Activated gamma-delta T cell (primary cell): ENCODE measurements around the gene RPL13.

ENCODE experiments used
- DNase-seq: peaks from one replicate; lab custom pipeline; 2025; lab: John Stamatoyannopoulos, UW

Gene RPL13

GRCh38 chr16:89599451-89599858 lies 39.0 kb downstream of the RPL13 start:
- no peak for DNase-seq

GRCh38 chr16:89599902-89600301 lies 39.4 kb downstream of the RPL13 start:
- no peak for DNase-seq

GRCh38 chr16:89600427-89600826 lies 39.9 kb downstream of the RPL13 start:
- no peak for DNase-seq

- DNase-seq = no peak
Observed at GRCh38 chr16:89600956-89601355, 40.5 kb downstream of the RPL13 start.

GRCh38 chr16:89601906-89602272 lies 41.4 kb downstream of the RPL13 start:
- DNase-seq = no peak

GRCh38 chr16:89602273-89602951 lies 41.9 kb downstream of the RPL13 start:
- peak; percentile 33 for DNase-seq

GRCh38 chr16:89602952-89603590 lies 42.6 kb downstream of the RPL13 start:
- no peak for DNase-seq

- no peak for DNase-seq
Observed at GRCh38 chr16:89604764-89605163, 44.3 kb downstream of the RPL13 start.

- DNase-seq = no peak
Observed at GRCh38 chr16:89605186-89605970, 44.9 kb downstream of the RPL13 start.

- DNase-seq = no peak
Observed at GRCh38 chr16:89606006-89606405, 45.5 kb downstream of the RPL13 start.

- no peak for DNase-seq
Observed at GRCh38 chr16:89607453-89607852, 47.0 kb downstream of the RPL13 start.

- DNase-seq = no peak
Observed at GRCh38 chr16:89607937-89608740, 47.7 kb downstream of the RPL13 start.

- no peak for DNase-seq
Observed at GRCh38 chr16:89610108-89610453, 49.6 kb downstream of the RPL13 start.

- DNase-seq = no peak
Observed at GRCh38 chr16:89612415-89613166, 52.1 kb downstream of the RPL13 start.

- no peak for DNase-seq
Observed at GRCh38 chr16:89613231-89613953, 52.9 kb downstream of the RPL13 start, which contains the start of gene DPEP1. Gene DPEP1, plus strand, starts transcription at chr16:89613642. Its CDS starts 16,769 bp downstream, at chr16:89630411.

- no peak for DNase-seq
Observed at GRCh38 chr16:89613954-89614459, 53.5 kb downstream of the RPL13 start.
